ENCODE results near the gene TADA2A.

Gene TADA2A

GRCh38 chr17:37461668-37462067 is 55.0 kb downstream of the TADA2A start:
- Histone ChIP-seq H3K27ac (no peak overlapping the region), H3K9me3 (ENCODE audit: low read depth, low read length) (no peaks in the 10 kb centered on the region), H3K36me3 (ENCODE audit: insufficient read depth, low read length) (peaks cover 48% of the 10 kb centered on the region), H3K9ac (ENCODE audit: insufficient read length) (no peak overlapping the region), H3K4me3 (no peak overlapping the region)
- no peak for DNase-seq (ENCODE audit: low read depth, low spot score)
- TF ChIP-seq EZH2 (IDR thresholded peaks at IDR 0.05) (no peak), FOXP2 (optimal IDR thresholded peaks at IDR 0.05; ENCODE audit: control extremely low read depth, extremely low read length, insufficient read depth) (no peak), POLR2AphosphoS5 (IDR thresholded peaks at IDR 0.05; ENCODE audit: borderline replicate concordance, low read depth, low read length) (no peak)

GRCh38 chr17:37462492-37462891 is 55.8 kb downstream of the TADA2A start:
- no peak for TF ChIP-seq POLR2AphosphoS5 (IDR thresholded peaks at IDR 0.05; ENCODE audit: borderline replicate concordance, low read depth, low read length)
- TF ChIP-seq EZH2 (IDR thresholded peaks at IDR 0.05), result no peak
- no peak for TF ChIP-seq FOXP2 (optimal IDR thresholded peaks at IDR 0.05; ENCODE audit: control extremely low read depth, extremely low read length, insufficient read depth)
- Histone ChIP-seq H3K36me3 (ENCODE audit: insufficient read depth, low read length) (peaks cover 50% of the 10 kb centered on the region), H3K9ac (ENCODE audit: insufficient read length) (no peak overlapping the region), H3K27ac (no peak overlapping the region), H3K4me3 (no peak overlapping the region), H3K9me3 (ENCODE audit: low read depth, low read length) (no peaks in the 10 kb centered on the region)
- DNase-seq (ENCODE audit: low read depth, low spot score), result no peak

- H3K27ac ChIP-seq, result no peak overlapping the region
- DNase-seq (ENCODE audit: low read depth, low spot score), result no peak
- no peaks in the 10 kb centered on the region for H3K9me3 ChIP-seq (ENCODE audit: low read depth, low read length)
- H3K36me3 ChIP-seq (ENCODE audit: insufficient read depth, low read length), result peaks cover 55% of the 10 kb centered on the region
- no peak overlapping the region for H3K9ac ChIP-seq (ENCODE audit: insufficient read length)
- TF ChIP-seq FOXP2 (optimal IDR thresholded peaks at IDR 0.05; ENCODE audit: control extremely low read depth, extremely low read length, insufficient read depth) (no peak), EZH2 (IDR thresholded peaks at IDR 0.05) (no peak), POLR2AphosphoS5 (IDR thresholded peaks at IDR 0.05; ENCODE audit: borderline replicate concordance, low read depth, low read length) (no peak)
- H3K4me3 ChIP-seq, result no peak overlapping the region
Observed at GRCh38 chr17:37463039-37463438, 56.4 kb downstream of the TADA2A start.

GRCh38 chr17:37465069-37465616 is 58.5 kb downstream of the TADA2A start:
- Histone ChIP-seq H3K27ac (0 out of 2 replicates have a peak overlapping the region, but pooled peaks have one; percentile 42), H3K9ac (ENCODE audit: insufficient read length) (no peak overlapping the region)

GRCh38 chr17:37466471-37466870 is 59.8 kb downstream of the TADA2A start:
- no peak overlapping the region for H3K4me3 ChIP-seq
- H3K9ac ChIP-seq (ENCODE audit: insufficient read length), result no peak overlapping the region
- TF ChIP-seq POLR2AphosphoS5 (IDR thresholded peaks at IDR 0.05; ENCODE audit: borderline replicate concordance, low read depth, low read length) (no peak), FOXP2 (optimal IDR thresholded peaks at IDR 0.05; ENCODE audit: control extremely low read depth, extremely low read length, insufficient read depth) (no peak), EZH2 (IDR thresholded peaks at IDR 0.05) (no peak)
- peaks cover 64% of the 10 kb centered on the region for H3K36me3 ChIP-seq (ENCODE audit: insufficient read depth, low read length)
- no peak overlapping the region for H3K27ac ChIP-seq
- H3K9me3 ChIP-seq (ENCODE audit: low read depth, low read length), result no peaks in the 10 kb centered on the region
- no peak for DNase-seq (ENCODE audit: low read depth, low spot score)

More at GRCh38 chr17:37465069-37465616, 58.5 kb downstream of the TADA2A start:
- Histone ChIP-seq H3K4me3 (no peak overlapping the region), H3K36me3 (ENCODE audit: insufficient read depth, low read length) (peaks cover 64% of the 10 kb centered on the region), H3K9me3 (ENCODE audit: low read depth, low read length) (no peaks in the 10 kb centered on the region)
- TF ChIP-seq EZH2 (IDR thresholded peaks at IDR 0.05) (no peak), POLR2AphosphoS5 (IDR thresholded peaks at IDR 0.05; ENCODE audit: borderline replicate concordance, low read depth, low read length) (no peak), FOXP2 (optimal IDR thresholded peaks at IDR 0.05; ENCODE audit: control extremely low read depth, extremely low read length, insufficient read depth) (no peak)
- no peak for DNase-seq (ENCODE audit: low read depth, low spot score)

GRCh38 chr17:37470181-37470580 is 63.5 kb downstream of the TADA2A start:
- peaks cover 81% of the 10 kb centered on the region for H3K36me3 ChIP-seq (ENCODE audit: insufficient read depth, low read length)
- no peak overlapping the region for H3K9ac ChIP-seq (ENCODE audit: insufficient read length)
- no peak for TF ChIP-seq EZH2 (IDR thresholded peaks at IDR 0.05)
- TF ChIP-seq FOXP2 (optimal IDR thresholded peaks at IDR 0.05; ENCODE audit: control extremely low read depth, extremely low read length, insufficient read depth), result no peak
- no peak for TF ChIP-seq POLR2AphosphoS5 (IDR thresholded peaks at IDR 0.05; ENCODE audit: borderline replicate concordance, low read depth, low read length)
- no peaks in the 10 kb centered on the region for H3K9me3 ChIP-seq (ENCODE audit: low read depth, low read length)
- no peak overlapping the region for H3K4me3 ChIP-seq
- no peak overlapping the region for H3K27ac ChIP-seq
- DNase-seq (ENCODE audit: low read depth, low spot score), result no peak

- DNase-seq (ENCODE audit: low read depth, low spot score), result no peak
- peak overlapping the region; percentile 29 for H3K27ac ChIP-seq
- H3K9ac ChIP-seq (ENCODE audit: insufficient read length), result peak overlapping the region; percentile 37
- no peak for TF ChIP-seq POLR2AphosphoS5 (IDR thresholded peaks at IDR 0.05; ENCODE audit: borderline replicate concordance, low read depth, low read length)
- no peak overlapping the region for H3K4me3 ChIP-seq
- H3K9me3 ChIP-seq (ENCODE audit: low read depth, low read length), result no peaks in the 10 kb centered on the region
- peaks cover 81% of the 10 kb centered on the region for H3K36me3 ChIP-seq (ENCODE audit: insufficient read depth, low read length)
Observed at GRCh38 chr17:37475731-37476420, 69.2 kb downstream of the TADA2A start.

GRCh38 chr17:37476431-37477120 is 69.9 kb downstream of the TADA2A start:
- peaks cover 76% of the 10 kb centered on the region for H3K36me3 ChIP-seq (ENCODE audit: insufficient read depth, low read length)
- no peak for TF ChIP-seq EZH2 (IDR thresholded peaks at IDR 0.05)
- no peak for TF ChIP-seq FOXP2 (optimal IDR thresholded peaks at IDR 0.05; ENCODE audit: control extremely low read depth, extremely low read length, insufficient read depth)
- TF ChIP-seq POLR2AphosphoS5 (IDR thresholded peaks at IDR 0.05; ENCODE audit: borderline replicate concordance, low read depth, low read length), result no peak
- peak overlapping the region; percentile 29 for H3K27ac ChIP-seq
- H3K9ac ChIP-seq (ENCODE audit: insufficient read length), result peak overlapping the region; percentile 37
- H3K4me3 ChIP-seq, result no peak overlapping the region
- no peak for DNase-seq (ENCODE audit: low read depth, low spot score)
- H3K9me3 ChIP-seq (ENCODE audit: low read depth, low read length), result no peaks in the 10 kb centered on the region
